GM21528 (cell line): ENCODE results near the gene ZNF853.
"Not testable (repeated sequence)": the region's sequence is repeated elsewhere in the genome, so short reads cannot be mapped to it uniquely, and the experiment has no call there.

Experiments
- ATAC-seq: cut with Tn5 transposase; IDR thresholded peaks from one replicate; pipeline ENCODE4 v1.9.1; 2021; ENCODE audit warnings: mild to moderate bottlenecking, moderate library complexity; ENCODE audit not compliant: unreplicated experiment, low FRiP score

Gene ZNF853

GRCh38 chr7:6614953-6615722 lies at the start of gene ZNF853:
TSS of gene ZNF853 (plus strand) at chr7:6615610. CDS start at chr7:6616175, 565 bp downstream.
- ATAC-seq, result no peak

GRCh38 chr7:6565655-6566054 lies 49.8 kb upstream of the ZNF853 start:
- no peak for ATAC-seq

- no peak for ATAC-seq
These were observed 47.5 kb upstream of the ZNF853 start for GRCh38 chr7:6567886-6568285.

- ATAC-seq, result no peak
These were observed 44.1 kb upstream of the ZNF853 start for GRCh38 chr7:6571160-6571779.

- ATAC-seq, result no peak
These were observed 40.0 kb upstream of the ZNF853 start for GRCh38 chr7:6575281-6576023.

- ATAC-seq, result no peak
These were observed 39.2 kb upstream of the ZNF853 start for GRCh38 chr7:6576024-6576866.

GRCh38 chr7:6576867-6577368 lies 38.5 kb upstream of the ZNF853 start:
- ATAC-seq, result not testable (repeated sequence)

- peak; percentile 95 for ATAC-seq
These were observed 37.9 kb upstream of the ZNF853 start, which contains the start of gene ZDHHC4 for GRCh38 chr7:6577369-6578113. TSS of gene ZDHHC4 (plus strand) at chr7:6577454. CDS start at chr7:6580562, 3,108 bp downstream.

GRCh38 chr7:6578114-6579084 lies 37.0 kb upstream of the ZNF853 start:
- ATAC-seq, result no peak

GRCh38 chr7:6579446-6579845 lies 36.0 kb upstream of the ZNF853 start:
- no peak for ATAC-seq

GRCh38 chr7:6585746-6586432 lies 29.5 kb upstream of the ZNF853 start:
- ATAC-seq, result not testable (repeated sequence)

GRCh38 chr7:6588566-6588965 lies 26.8 kb upstream of the ZNF853 start:
- ATAC-seq, result no peak

- no peak for ATAC-seq
These were observed 26.1 kb upstream of the ZNF853 start for GRCh38 chr7:6589151-6589828.

- ATAC-seq, result peak; percentile 78
These were observed 25.4 kb upstream of the ZNF853 start, which contains the start of gene INTS15 for GRCh38 chr7:6589829-6590644. TSS of gene INTS15 (plus strand) at chr7:6590021. CDS start at chr7:6590284, 263 bp downstream.

- peak; percentile 38 for ATAC-seq
These were observed 24.7 kb upstream of the ZNF853 start for GRCh38 chr7:6590645-6591110.

- ATAC-seq, result no peak
These were observed 15.3 kb upstream of the ZNF853 start for GRCh38 chr7:6600093-6600492.
